CD14-positive monocyte (primary cell): ENCODE measurements around the gene MACROD2. TPM values are rescaled to one million over a fixed set of nuclear protein-coding genes. Genes with fewer than 3 reads are reported as not detected.

ENCODE experiments used
- DNase-seq, 3 donors: peaks; one replicate each; pipeline ENCODE4 v3.0.0-alpha.2; 2011 to 2022
- H2AFZ ChIP-seq: 2 replicates; pipeline ENCODE4 v1.6.0; 2012; ENCODE audit warnings: mild to moderate bottlenecking, low read depth, low read length, inconsistent platforms; ENCODE audit not compliant: insufficient read depth, poor library complexity, severe bottlenecking
- H3K27ac ChIP-seq, 2 donors: 1 replicate in 1 of 2; 2 replicates in 1 of 2; pipeline ENCODE4 v1.5.1; 2012 to 2013; ENCODE audit warnings: low read length in 2 of 2, control low read depth in 1 of 2, inconsistent platforms in 1 of 2, low read depth in 1 of 2, mild to moderate bottlenecking in 1 of 2
- H3K27me3 ChIP-seq, 2 donors: one replicate each; pipeline versions ENCODE4 v1.6.0 to v1.6.1; 2011 to 2013; ENCODE audit warnings: low read length in 2 of 2; ENCODE audit not compliant: control insufficient read depth in 2 of 2, insufficient read depth in 2 of 2
- H3K36me3 ChIP-seq, 2 donors: replicated peaks in 1 of 2; 1 replicate in 1 of 2; 2 replicates in 1 of 2; pipeline versions ENCODE4 v1.5.1 to v1.6.1; 2012 to 2013; ENCODE audit warnings: low read length in 2 of 2, control low read depth in 1 of 2, inconsistent platforms in 1 of 2, mild to moderate bottlenecking in 1 of 2; ENCODE audit not compliant: insufficient read depth in 2 of 2, control insufficient read depth in 1 of 2
- H3K4me1 ChIP-seq, 2 donors: 1 replicate in 1 of 2; 2 replicates in 1 of 2; pipeline versions ENCODE4 v1.5.1 to v1.6.1; 2012 to 2013; ENCODE audit warnings: low read length in 2 of 2, control low read depth in 1 of 2, inconsistent platforms in 1 of 2, mild to moderate bottlenecking in 1 of 2, moderate library complexity in 1 of 2; ENCODE audit not compliant: insufficient read depth in 2 of 2, control insufficient read depth in 1 of 2
- H3K4me2 ChIP-seq: replicated peaks from 2 replicates; pipeline ENCODE3; 2012; ENCODE audit warnings: low read length, moderate library complexity, mild to moderate bottlenecking; ENCODE audit not compliant: poor library complexity, severe bottlenecking; ENCODE audit errors: extremely low read depth
- H3K4me3 ChIP-seq, 3 experiments: fragments of 200-600 bp in 1 of 3; sonication (generic) in 1 of 3; replicated peaks in 1 of 3; 1 replicate in 2 of 3; 2 replicates in 1 of 3; pipeline ENCODE4 v1.5.1; 2011 to 2013; ENCODE audit warnings: low read length in 3 of 3, mild to moderate bottlenecking in 3 of 3, control low read depth in 2 of 3, low read depth in 2 of 3, inconsistent platforms in 1 of 3, moderate library complexity in 1 of 3
- H3K79me2 ChIP-seq: 2 replicates; pipeline ENCODE4 v1.6.0; 2012; ENCODE audit warnings: mild to moderate bottlenecking, control low read depth, inconsistent platforms, low read length, moderate library complexity; ENCODE audit not compliant: insufficient read depth
- H3K9ac ChIP-seq: 2 replicates; pipeline ENCODE4 v1.6.0; 2017; ENCODE audit warnings: low read length, mild to moderate bottlenecking; ENCODE audit not compliant: insufficient read depth, poor library complexity, severe bottlenecking
- H3K9me3 ChIP-seq, 2 donors: replicated peaks in 1 of 2; 1 replicate in 1 of 2; 2 replicates in 1 of 2; pipeline versions ENCODE4 v1.5.1 to v1.6.1; 2012 to 2013; ENCODE audit warnings: low read length in 2 of 2, control low read depth in 1 of 2; ENCODE audit not compliant: control insufficient read depth in 1 of 2, insufficient read depth in 1 of 2
- H4K20me1 ChIP-seq: 2 replicates; pipeline ENCODE4 v1.6.0; 2012; ENCODE audit warnings: mild to moderate bottlenecking, low read length, control low read depth, moderate library complexity; ENCODE audit not compliant: insufficient read depth
- H3K27ac Mint-ChIP-seq, 7 donors: one replicate each; pipeline ENCODE4 v1.8.0; 2020; ENCODE audit warnings: mild to moderate bottlenecking in 7 of 7, mixed read lengths in 7 of 7, moderate library complexity in 6 of 7, inconsistent platforms in 2 of 7
- H3K27me3 Mint-ChIP-seq, 3 donors: one replicate each; pipeline ENCODE4 v1.8.0; 2021 to 2022; ENCODE audit warnings: low read depth in 3 of 3, mild to moderate bottlenecking in 3 of 3, mixed read lengths in 3 of 3, moderate library complexity in 3 of 3, inconsistent platforms in 1 of 3
- H3K36me3 Mint-ChIP-seq, 2 donors: one replicate each; pipeline ENCODE4 v1.8.0; 2020; ENCODE audit warnings: mixed read lengths in 2 of 2, inconsistent platforms in 1 of 2, mild to moderate bottlenecking in 1 of 2
- H3K4me1 Mint-ChIP-seq: one replicate; pipeline ENCODE4 v1.8.0; 2020; ENCODE audit warnings: mild to moderate bottlenecking, mixed read lengths
- H3K4me3 Mint-ChIP-seq, 2 donors: one replicate each; pipeline ENCODE4 v1.8.0; 2020; ENCODE audit warnings: mild to moderate bottlenecking in 2 of 2, mixed read lengths in 2 of 2, moderate library complexity in 1 of 2
- H3K9me3 Mint-ChIP-seq, 7 donors: one replicate each; pipeline ENCODE4 v1.8.0; 2020 to 2022; ENCODE audit warnings: mixed read lengths in 7 of 7, mild to moderate bottlenecking in 6 of 7, moderate library complexity in 6 of 7, inconsistent platforms in 2 of 7
- CTCF ChIP-seq: fragments of 200-600 bp; IDR thresholded peaks from one replicate; pipeline ENCODE4 v1.8.0; 2022; ENCODE audit warnings: antibody characterized with exemption, mild to moderate bottlenecking
- WGBS: methylation state at CpG from one replicate; pipeline ENCODE4 v1.1.5; 2013; ENCODE audit warnings: missing lambda C conversion rate; ENCODE audit not compliant: insufficient coverage; 5-methylcytosine and 5-hydroxymethylcytosine counted together
- intact Hi-C, 2 donors: fragments of 100-400 bp; cut with micrococcal nuclease; formaldehyde crosslinking; loops; one replicate each; pipeline versions ENCODE4 v1.15.0 to v1.15.1; 2023
- polyA plus RNA-seq, 3 donors: library from polyadenylated mRNA; depleted of rRNA in 1 of 3; unstranded in 2 of 3; stranded (reverse) in 1 of 3; fragments of 300-500 nt in 2 of 3; fragments of >200 nt in 1 of 3; fragmentation: Illumina TruSeq in 2 of 3; gene quantifications; 1 replicate in 2 of 3; 2 replicates in 1 of 3; pipeline ENCODE4 v1.2.3, GENCODE V29; 2012 to 2021

MACROD2 gene
- polyA plus RNA-seq, 3 donors, result 0.23 TPM; not detected in 2

- no peak overlapping the region for H3K27ac Mint-ChIP-seq
- no peak for TF ChIP-seq CTCF
Observed at GRCh38 chr20:16013631-16014030, 2018.3 kb downstream of the MACROD2 start.

GRCh38 chr20:16014436-16014835 lies 2019.1 kb downstream of the MACROD2 start:
- intact Hi-C loops, result no loop called here
- H3K9me3 ChIP-seq, result no peaks in the 10 kb centered on the region
- H3K27ac ChIP-seq, result no peak overlapping the region
- H3K27ac Mint-ChIP-seq, result no peak overlapping the region
- no peaks in the 10 kb centered on the region for H3K4me1 Mint-ChIP-seq
- no peak for TF ChIP-seq CTCF
- H3K4me2 ChIP-seq, result no peak overlapping the region
- H3K4me3 Mint-ChIP-seq, result no peak overlapping the region
- H3K36me3 ChIP-seq, result no peaks in the 10 kb centered on the region
- H3K36me3 Mint-ChIP-seq, result no peaks in the 10 kb centered on the region
- no peak overlapping the region for H3K9ac ChIP-seq
- H4K20me1 ChIP-seq, result no peaks in the 10 kb centered on the region
- no peaks in the 10 kb centered on the region for H3K27me3 ChIP-seq
- no peaks in the 10 kb centered on the region for H3K79me2 ChIP-seq
- no peak overlapping the region for H3K4me3 ChIP-seq
- H3K4me1 ChIP-seq, result no peaks in the 10 kb centered on the region
- no peak overlapping the region for H2AFZ ChIP-seq
- no peaks in the 10 kb centered on the region for H3K27me3 Mint-ChIP-seq
- H3K9me3 Mint-ChIP-seq, result peaks cover 0 to 13% (median 8%) of the 10 kb centered on the region in 7 donors
- no CpG with 5 or more reads among the region's 2 CpGs for WGBS
- no peak for DNase-seq

More at GRCh38 chr20:16013631-16014030, 2018.3 kb downstream of the MACROD2 start:
- H3K36me3 Mint-ChIP-seq, result no peaks in the 10 kb centered on the region
- no peaks in the 10 kb centered on the region for H3K27me3 Mint-ChIP-seq
- WGBS, result no CpG with 5 or more reads among the region's 4 CpGs
- Histone ChIP-seq H3K27ac (no peak overlapping the region), H3K4me3 (no peak overlapping the region), H3K4me1 (no peaks in the 10 kb centered on the region), H3K36me3 (no peaks in the 10 kb centered on the region), H3K4me2 (no peak overlapping the region), H2AFZ (no peak overlapping the region), H3K27me3 (no peaks in the 10 kb centered on the region), H3K79me2 (no peaks in the 10 kb centered on the region), H3K9ac (no peak overlapping the region), H3K9me3 (no peaks in the 10 kb centered on the region), H4K20me1 (no peaks in the 10 kb centered on the region)
- intact Hi-C loops, result no loop called here
- H3K9me3 Mint-ChIP-seq, result peaks cover 0 to 13% (median 8%) of the 10 kb centered on the region in 7 donors
- DNase-seq, result no peak
- no peaks in the 10 kb centered on the region for H3K4me1 Mint-ChIP-seq
- H3K4me3 Mint-ChIP-seq, result no peak overlapping the region
